Gastrocnemius medialis (tissue), 4 donors: ENCODE data around the gene SEMA5B.

Experiments used
- CTCF ChIP-seq, 5 experiments: fragments of 450-650 bp in 3 of 5; fragments of 200-600 bp in 2 of 5; sonication (generic) in 2 of 5; IDR thresholded peaks in 4 of 5; conservative IDR thresholded peaks in 1 of 5; 1 replicate in 4 of 5; 2 replicates in 1 of 5; pipeline ENCODE4 v1.5.1; 2016 to 2019; ENCODE audit warnings: antibody characterized with exemption in 5 of 5, mild to moderate bottlenecking in 3 of 5, moderate library complexity in 3 of 5
- POLR2A ChIP-seq, 2 donors: fragments of 450-650 bp; IDR thresholded peaks; one replicate each; pipeline ENCODE4 v1.6.1; 2017; ENCODE audit warnings: antibody characterized with exemption in 2 of 2, mild to moderate bottlenecking in 2 of 2, moderate library complexity in 2 of 2

- TF ChIP-seq CTCF (IDR thresholded peaks at IDR 0.05 in 4 of 5, conservative IDR thresholded peaks at IDR 0.05 in 1 of 5): no peak
- no peak for TF ChIP-seq POLR2A (IDR thresholded peaks at IDR 0.05)
Measured at GRCh38 chr3:122945230-122945629, 82.3 kb downstream of the SEMA5B start.
